HepG2 (cell line): ENCODE results near the gene GLUL. TPM values are rescaled to one million over a fixed set of nuclear protein-coding genes. Genes with fewer than 3 reads are reported as not detected.
A peak's percentile ranks its signal among the peaks of the same experiment; 100 is the strongest.

Experiments
- ATAC-seq: fragments of 200-7000 bp; cut with Tn5 transposase; 3 replicates; pipeline ENCODE4 v1.9.1; 2020; ENCODE audit warnings: mild to moderate bottlenecking, moderate library complexity
- BruUV-seq: library from RNA; stranded (reverse); fragments of 400-500 nt; replicated peaks from 2 replicates; lab custom pipeline; 2021; lab: Mats Ljungman, UMichigan
- CTCF ChIA-PET: fragments of 300-600 bp; formaldehyde crosslinking; extraction: SDS; loops from one replicate; lab custom pipeline; 2021; ENCODE audit warnings: low total read pairs, inconsistent platforms, low intra/inter-chr PET ratio; lab: Yijun Ruan, JAX
- POLR2A ChIA-PET: fragments of 350-600 bp; sonication (Branson Sonifier 250); formaldehyde crosslinking; loops from one replicate; lab custom pipeline; 2020; ENCODE audit warnings: antibody characterized with exemption, inconsistent platforms; lab: Yijun Ruan, JAX
- DNase-seq: peaks from one replicate; pipeline ENCODE4 v3.0.0-alpha.2; 2015; ENCODE audit warnings: low spot score
- FAIRE-seq: peaks from 3 replicates; lab custom pipeline; 2011; peaks lifted over from hg19 to GRCh38; lab: Jason Lieb, UNC
- H2AFZ ChIP-seq: one replicate; pipeline ENCODE4 v1.6.1; 2011; ENCODE audit warnings: low read length, inconsistent platforms
- H3K27ac ChIP-seq: fragments of 300-600 bp; 3 replicates; pipeline ENCODE4 v1.8.0; 2011; ENCODE audit warnings: mixed run types, mild to moderate bottlenecking, mixed read lengths, low read length, inconsistent platforms; ENCODE audit not compliant: insufficient read depth; ENCODE audit errors: extremely low read length
- H3K27me3 ChIP-seq, 2 experiments: fragments of 200-600 bp in 1 of 2; 2 replicates in 1 of 2; 3 replicates in 1 of 2; pipeline versions ENCODE4 v1.6.0 to v1.8.0; 2011; ENCODE audit warnings: low read length in 2 of 2, mild to moderate bottlenecking in 2 of 2, moderate library complexity in 2 of 2, inconsistent platforms in 1 of 2; ENCODE audit not compliant: insufficient read depth in 2 of 2, control insufficient read depth in 1 of 2
- H3K36me3 ChIP-seq, 2 experiments: fragments of 200-600 bp in 1 of 2; replicated peaks in 1 of 2; 2 replicates in 1 of 2; 3 replicates in 1 of 2; pipeline versions ENCODE4 v1.5.1 to v1.8.0; 2011; ENCODE audit warnings: low read length in 2 of 2, inconsistent platforms in 1 of 2; ENCODE audit not compliant: insufficient read depth in 2 of 2, control insufficient read depth in 1 of 2
- H3K4me1 ChIP-seq: 2 replicates; pipeline ENCODE4 v1.5.1; 2012; ENCODE audit warnings: low read length, inconsistent platforms; ENCODE audit not compliant: insufficient read depth
- H3K4me2 ChIP-seq: 2 replicates; pipeline ENCODE4 v1.6.0; 2011; ENCODE audit warnings: low read depth, low read length, inconsistent platforms
- H3K4me3 ChIP-seq, 3 experiments: fragments of 200-600 bp in 1 of 3; sonication (generic), shearing (Covaris generic) in 1 of 3; replicated peaks in 1 of 3; 2 replicates each; pipeline ENCODE4 v1.5.1; 2011 to 2016; ENCODE audit warnings: low read length in 3 of 3, inconsistent platforms in 2 of 3, low read depth in 2 of 3, mild to moderate bottlenecking in 2 of 3, control low read depth in 1 of 3, mixed read lengths in 1 of 3; ENCODE audit not compliant: insufficient read depth in 1 of 3
- H3K79me2 ChIP-seq: one replicate; pipeline ENCODE4 v1.6.1; 2011; ENCODE audit warnings: low read length, inconsistent platforms; ENCODE audit not compliant: insufficient read depth
- H3K9ac ChIP-seq: 2 replicates; pipeline ENCODE4 v1.6.0; 2011; ENCODE audit warnings: mild to moderate bottlenecking, low read depth, low read length, inconsistent platforms; ENCODE audit not compliant: insufficient read depth
- H3K9me3 ChIP-seq: 2 replicates; pipeline ENCODE4 v1.5.1; 2012; ENCODE audit warnings: mild to moderate bottlenecking, low read length
- H4K20me1 ChIP-seq: 2 replicates; pipeline ENCODE4 v1.6.0; 2011; ENCODE audit warnings: inconsistent platforms, mild to moderate bottlenecking, low read length, moderate library complexity; ENCODE audit not compliant: insufficient read depth
- CREB1 ChIP-seq, 2 experiments: fragments of 450-650 bp in 1 of 2; IDR thresholded peaks; 2 replicates each; pipeline ENCODE4 v1.6.1; 2016 to 2017; ENCODE audit warnings: control low read depth in 1 of 2, mild to moderate bottlenecking in 1 of 2, missing compliant biosample characterization in 1 of 2, missing genetic modification characterization in 1 of 2
- HMG20A ChIP-seq: IDR thresholded peaks from 2 replicates; pipeline ENCODE4 v1.6.1; 2016; ENCODE audit warnings: borderline replicate concordance
- KDM4B ChIP-seq: sonication (generic); formaldehyde crosslinking; IDR thresholded peaks from 2 replicates; pipeline ENCODE4 v1.4.0; 2020; ENCODE audit warnings: missing genetic modification reagents
- NFKBIZ ChIP-seq: IDR thresholded peaks from 2 replicates; pipeline ENCODE4 v1.6.1; 2018; ENCODE audit warnings: missing genetic modification reagents, missing compliant biosample characterization
- RAD51 ChIP-seq: fragments of 450-650 bp; IDR thresholded peaks from 2 replicates; pipeline ENCODE4 v1.6.1; 2016; ENCODE audit warnings: borderline replicate concordance
- RCOR2 ChIP-seq: IDR thresholded peaks from 2 replicates; pipeline ENCODE4 v1.6.1; 2016; ENCODE audit warnings: missing biosample characterization, missing genetic modification reagents
- SNRNP70 ChIP-seq: fragments of 200-400 bp; formaldehyde crosslinking; IDR thresholded peaks from 2 replicates; pipeline ENCODE4 v1.6.1; 2017; ENCODE audit warnings: mild to moderate bottlenecking, low read depth, low read length, moderate library complexity
- SP1 ChIP-seq, 2 experiments: fragments of 450-650 bp in 1 of 2; sonication (generic) in 1 of 2; formaldehyde crosslinking in 1 of 2; IDR thresholded peaks; 2 replicates each; pipeline versions ENCODE4 v1.4.0 to v1.6.1; 2016 to 2020; ENCODE audit warnings: missing genetic modification reagents in 1 of 2
- TOE1 ChIP-seq: sonication (generic); formaldehyde crosslinking; IDR thresholded peaks from 2 replicates; pipeline ENCODE4 v1.4.0; 2020; ENCODE audit warnings: mild to moderate bottlenecking, missing genetic modification reagents
- ZNF256 ChIP-seq: sonication (generic); formaldehyde crosslinking; conservative IDR thresholded peaks from 2 replicates; pipeline ENCODE4 v1.4.0; 2020; ENCODE audit warnings: missing genetic modification reagents
- ZNF33A ChIP-seq: sonication (generic); formaldehyde crosslinking; IDR thresholded peaks from 2 replicates; pipeline ENCODE4 v1.5.1; 2020; ENCODE audit warnings: missing genetic modification reagents, mild to moderate bottlenecking, moderate library complexity, borderline replicate concordance
- ZNF441 ChIP-seq: sonication (generic); formaldehyde crosslinking; IDR thresholded peaks from 2 replicates; pipeline ENCODE4 v1.7.0; 2021; ENCODE audit warnings: missing genetic modification reagents, borderline replicate concordance
- WGBS: methylation state at CpG from one replicate; pipeline ENCODE4 v1.1.6; 2017; ENCODE audit warnings: low lambda C conversion rate; 5-methylcytosine and 5-hydroxymethylcytosine counted together
- in situ Hi-C: cut with HindIII; loops from 2 replicates; pipeline ENCODE4 v1.10.0; 2017; ENCODE audit warnings: low pct_unique_long_range_greater_than_20kb; ENCODE audit not compliant: extremely low pct_ligation_motif_present
- intact Hi-C: fragments of 100-400 bp; cut with micrococcal nuclease; formaldehyde crosslinking; loops from one replicate; pipeline ENCODE4 v1.10.0; 2022; ENCODE audit not compliant: unreplicated experiment
- polyA plus RNA-seq, 8 experiments: library from polyadenylated mRNA; depleted of rRNA in 3 of 8; stranded (reverse) in 7 of 8; unstranded in 1 of 8; fragments of >200 nt; fragmentation: Illumina TruSeq in 4 of 8; extraction: Trizol in 4 of 8; gene quantifications; 2 replicates each; pipeline versions ENCODE4 v1.2.1 to v1.2.3, GENCODE V29; 2011 to 2016; ENCODE audit warnings: low read depth in 4 of 8, missing spikeins in 1 of 8, mixed read lengths in 1 of 8; ENCODE audit not compliant: insufficient read depth in 1 of 8
- total RNA-seq, 5 experiments: library from RNA; depleted of rRNA; stranded (reverse); fragments of >200 nt; fragmentation: Illumina TruSeq; extraction: Trizol; gene quantifications; 2 replicates each; pipeline ENCODE4 v1.2.3, GENCODE V29; 2016; ENCODE audit warnings: low read depth in 1 of 5
- TF ChIP-seq, protein P1 (sequence below): sonication (generic); formaldehyde crosslinking; IDR thresholded peaks from 2 replicates; pipeline ENCODE4 v1.9.0; 2021; ENCODE audit warnings: mild to moderate bottlenecking, missing genetic modification reagents
- TF ChIP-seq, protein P2 (sequence below): sonication (generic); formaldehyde crosslinking; IDR thresholded peaks from 2 replicates; pipeline ENCODE4 v1.5.1; 2020; ENCODE audit warnings: mild to moderate bottlenecking, missing genetic modification reagents, borderline replicate concordance

Gene GLUL
- total and polyA plus RNA-seq, 2 of the 13 experiments (the other 11 are each of a cell fraction or from before 2014, with no cell fraction given) = 423 to 827 TPM

DNA sequence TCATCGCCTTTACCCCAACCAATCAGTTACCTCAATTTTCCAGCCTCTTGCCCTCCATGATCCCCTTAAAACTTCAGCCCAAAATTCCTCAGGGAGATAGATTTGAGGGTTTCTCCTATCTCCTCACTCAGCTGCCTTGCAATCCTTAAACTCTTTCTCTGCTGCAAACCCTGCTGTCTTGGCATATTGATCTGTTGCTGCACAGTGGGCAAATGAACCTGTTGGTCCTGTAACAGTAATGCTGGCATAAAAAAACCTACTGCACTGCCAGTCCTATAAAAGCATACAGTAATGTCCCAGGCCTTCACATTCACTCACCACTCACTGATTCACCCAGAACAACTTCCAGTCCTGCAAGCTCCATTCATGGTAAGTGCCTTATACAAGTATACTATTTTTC, 14.0 kb upstream of the GLUL start (continued):
- TF ChIP-seq, protein P1, sequence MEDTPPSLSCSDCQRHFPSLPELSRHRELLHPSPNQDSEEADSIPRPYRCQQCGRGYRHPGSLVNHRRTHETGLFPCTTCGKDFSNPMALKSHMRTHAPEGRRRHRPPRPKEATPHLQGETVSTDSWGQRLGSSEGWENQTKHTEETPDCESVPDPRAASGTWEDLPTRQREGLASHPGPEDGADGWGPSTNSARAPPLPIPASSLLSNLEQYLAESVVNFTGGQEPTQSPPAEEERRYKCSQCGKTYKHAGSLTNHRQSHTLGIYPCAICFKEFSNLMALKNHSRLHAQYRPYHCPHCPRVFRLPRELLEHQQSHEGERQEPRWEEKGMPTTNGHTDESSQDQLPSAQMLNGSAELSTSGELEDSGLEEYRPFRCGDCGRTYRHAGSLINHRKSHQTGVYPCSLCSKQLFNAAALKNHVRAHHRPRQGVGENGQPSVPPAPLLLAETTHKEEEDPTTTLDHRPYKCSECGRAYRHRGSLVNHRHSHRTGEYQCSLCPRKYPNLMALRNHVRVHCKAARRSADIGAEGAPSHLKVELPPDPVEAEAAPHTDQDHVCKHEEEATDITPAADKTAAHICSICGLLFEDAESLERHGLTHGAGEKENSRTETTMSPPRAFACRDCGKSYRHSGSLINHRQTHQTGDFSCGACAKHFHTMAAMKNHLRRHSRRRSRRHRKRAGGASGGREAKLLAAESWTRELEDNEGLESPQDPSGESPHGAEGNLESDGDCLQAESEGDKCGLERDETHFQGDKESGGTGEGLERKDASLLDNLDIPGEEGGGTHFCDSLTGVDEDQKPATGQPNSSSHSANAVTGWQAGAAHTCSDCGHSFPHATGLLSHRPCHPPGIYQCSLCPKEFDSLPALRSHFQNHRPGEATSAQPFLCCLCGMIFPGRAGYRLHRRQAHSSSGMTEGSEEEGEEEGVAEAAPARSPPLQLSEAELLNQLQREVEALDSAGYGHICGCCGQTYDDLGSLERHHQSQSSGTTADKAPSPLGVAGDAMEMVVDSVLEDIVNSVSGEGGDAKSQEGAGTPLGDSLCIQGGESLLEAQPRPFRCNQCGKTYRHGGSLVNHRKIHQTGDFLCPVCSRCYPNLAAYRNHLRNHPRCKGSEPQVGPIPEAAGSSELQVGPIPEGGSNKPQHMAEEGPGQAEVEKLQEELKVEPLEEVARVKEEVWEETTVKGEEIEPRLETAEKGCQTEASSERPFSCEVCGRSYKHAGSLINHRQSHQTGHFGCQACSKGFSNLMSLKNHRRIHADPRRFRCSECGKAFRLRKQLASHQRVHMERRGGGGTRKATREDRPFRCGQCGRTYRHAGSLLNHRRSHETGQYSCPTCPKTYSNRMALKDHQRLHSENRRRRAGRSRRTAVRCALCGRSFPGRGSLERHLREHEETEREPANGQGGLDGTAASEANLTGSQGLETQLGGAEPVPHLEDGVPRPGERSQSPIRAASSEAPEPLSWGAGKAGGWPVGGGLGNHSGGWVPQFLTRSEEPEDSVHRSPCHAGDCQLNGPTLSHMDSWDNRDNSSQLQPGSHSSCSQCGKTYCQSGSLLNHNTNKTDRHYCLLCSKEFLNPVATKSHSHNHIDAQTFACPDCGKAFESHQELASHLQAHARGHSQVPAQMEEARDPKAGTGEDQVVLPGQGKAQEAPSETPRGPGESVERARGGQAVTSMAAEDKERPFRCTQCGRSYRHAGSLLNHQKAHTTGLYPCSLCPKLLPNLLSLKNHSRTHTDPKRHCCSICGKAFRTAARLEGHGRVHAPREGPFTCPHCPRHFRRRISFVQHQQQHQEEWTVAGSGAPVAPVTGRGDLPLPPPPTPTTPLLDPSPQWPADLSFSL = no peak
- TF ChIP-seq KDM4B = no peak
- no peak for TF ChIP-seq NFKBIZ (CRISPR knock-in tag)
- no peak for TF ChIP-seq RAD51
- no peak for TF ChIP-seq TOE1 (CRISPR knock-in tag)

DNA sequence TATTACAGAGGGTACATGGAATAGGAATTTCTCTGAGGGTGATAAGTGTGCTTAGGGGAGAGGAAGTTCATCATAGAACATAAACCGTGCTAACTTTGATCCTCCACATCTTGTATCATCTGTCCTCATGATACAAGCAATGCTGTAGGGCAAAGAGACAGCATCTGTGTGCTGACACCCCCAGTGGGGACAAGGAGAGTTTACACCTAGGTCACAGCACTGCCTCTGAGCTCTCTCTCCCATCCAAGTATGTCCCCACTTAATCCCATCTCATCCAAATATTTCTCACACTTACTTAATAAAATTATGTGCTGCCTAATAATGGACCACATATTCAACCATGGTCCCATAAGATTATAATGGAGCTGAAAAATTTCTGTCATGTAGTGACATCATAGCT, 13.2 kb upstream of the GLUL start:
- Histone ChIP-seq H3K9ac (no peak overlapping the region), H3K36me3 (no peaks in the 10 kb centered on the region), H3K4me1 (peaks cover 17% of the 10 kb centered on the region), H4K20me1 (no peaks in the 10 kb centered on the region), H3K79me2 (no peaks in the 10 kb centered on the region), H3K4me3 (no peak overlapping the region), H3K4me2 (no peak overlapping the region), H3K27ac (no peak overlapping the region), H3K9me3 (peaks cover 11% of the 10 kb centered on the region), H3K27me3 (no peaks in the 10 kb centered on the region), H2AFZ (no peak overlapping the region)
- CTCF ChIA-PET = no interaction called here
- POLR2A ChIA-PET = interaction anchor here (1.3 kb wide), 1 partner anchor 13 kb away, joined by 5 read pairs; the partner anchor contains the start of gene GLUL
- 0% methylated on average over 1 of the region's 1 CpG for WGBS
- intact Hi-C loops (no loop called here), in situ Hi-C loops (no loop called here)
- no peak for DNase-seq
- peak; percentile 26 for FAIRE-seq
- peak; percentile 76 for ATAC-seq
- BruUV-seq = no TSS peak
- TF ChIP-seq RCOR2 (CRISPR knock-in tag) = no peak
- TF ChIP-seq HMG20A (CRISPR knock-in tag) = no peak
- TF ChIP-seq ZNF256 = no peak
- no peak for TF ChIP-seq ZNF441 (CRISPR knock-in tag)
- TF ChIP-seq SP1 (IDR thresholded peaks at IDR 0.05) = no peak
- TF ChIP-seq SP1 (CRISPR knock-in tag; IDR thresholded peaks at IDR 0.05) = no peak
- TF ChIP-seq, protein P2, sequence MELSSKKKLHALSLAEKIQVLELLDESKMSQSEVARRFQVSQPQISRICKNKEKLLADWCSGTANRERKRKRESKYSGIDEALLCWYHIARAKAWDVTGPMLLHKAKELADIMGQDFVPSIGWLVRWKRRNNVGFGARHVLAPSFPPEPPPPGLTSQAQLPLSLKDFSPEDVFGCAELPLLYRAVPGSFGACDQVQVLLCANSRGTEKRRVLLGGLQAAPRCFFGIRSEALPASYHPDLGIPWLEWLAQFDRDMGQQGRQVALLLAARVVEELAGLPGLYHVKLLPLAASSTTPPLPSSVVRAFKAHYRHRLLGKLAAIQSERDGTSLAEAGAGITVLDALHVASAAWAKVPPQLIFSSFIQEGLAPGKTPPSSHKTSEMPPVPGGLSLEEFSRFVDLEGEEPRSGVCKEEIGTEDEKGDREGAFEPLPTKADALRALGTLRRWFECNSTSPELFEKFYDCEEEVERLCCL (CRISPR knock-in tag) = no peak
- TF ChIP-seq ZNF33A = no peak
- TF ChIP-seq CREB1 (IDR thresholded peaks at IDR 0.05) = peak; percentile 59; the same call in 1 of the 2 replicates
- TF ChIP-seq CREB1 (CRISPR knock-in tag; IDR thresholded peaks at IDR 0.05) = no peak
- no peak for TF ChIP-seq SNRNP70
